Ishikawa (cell line): ENCODE data around the gene UBE2Q2.

Experiments used
- CEBPB ChIP-seq: IDR thresholded peaks from 2 replicates; pipeline ENCODE4 v1.6.1; 2012
- CREB1 ChIP-seq: IDR thresholded peaks from 2 replicates; pipeline ENCODE4 v1.6.1; 2012; ENCODE audit warnings: low read depth
- EGR1 ChIP-seq: IDR thresholded peaks from 2 replicates; pipeline ENCODE4 v1.6.1; 2012
- EP300 ChIP-seq: IDR thresholded peaks from 2 replicates; pipeline ENCODE4 v1.6.1; 2012; ENCODE audit warnings: borderline replicate concordance
- FOXM1 ChIP-seq: IDR thresholded peaks from 2 replicates; pipeline ENCODE4 v1.6.1; 2012; ENCODE audit warnings: low read depth, borderline replicate concordance
- NFIC ChIP-seq: IDR thresholded peaks from 2 replicates; pipeline ENCODE4 v1.6.1; 2012
- RAD21 ChIP-seq: IDR thresholded peaks from 2 replicates; pipeline ENCODE4 v1.6.1; 2012; ENCODE audit warnings: low read depth
- TAF1 ChIP-seq: IDR thresholded peaks from 2 replicates; pipeline ENCODE4 v1.6.1; 2012; ENCODE audit warnings: low read depth, mild to moderate bottlenecking
- TCF12 ChIP-seq: IDR thresholded peaks from 2 replicates; pipeline ENCODE4 v1.6.1; 2012; ENCODE audit warnings: low read depth
- TEAD4 ChIP-seq: IDR thresholded peaks from 2 replicates; pipeline ENCODE4 v1.6.1; 2012
- YY1 ChIP-seq: IDR thresholded peaks from 2 replicates; pipeline ENCODE4 v1.6.1; 2012; ENCODE audit warnings: low read depth
- ZBTB7A ChIP-seq: IDR thresholded peaks from 2 replicates; pipeline ENCODE4 v1.6.1; 2012; ENCODE audit warnings: low read depth
- TF ChIP-seq, protein P1 (sequence below): IDR thresholded peaks from 2 replicates; pipeline ENCODE4 v1.6.1; 2012
- TF ChIP-seq, protein P2 (sequence below): IDR thresholded peaks from 2 replicates; pipeline ENCODE4 v1.6.1; 2012
- TF ChIP-seq, protein P3 (sequence below): IDR thresholded peaks from 2 replicates; pipeline ENCODE4 v1.6.1; 2012; ENCODE audit warnings: low read depth, mild to moderate bottlenecking

UBE2Q2 gene

DNA sequence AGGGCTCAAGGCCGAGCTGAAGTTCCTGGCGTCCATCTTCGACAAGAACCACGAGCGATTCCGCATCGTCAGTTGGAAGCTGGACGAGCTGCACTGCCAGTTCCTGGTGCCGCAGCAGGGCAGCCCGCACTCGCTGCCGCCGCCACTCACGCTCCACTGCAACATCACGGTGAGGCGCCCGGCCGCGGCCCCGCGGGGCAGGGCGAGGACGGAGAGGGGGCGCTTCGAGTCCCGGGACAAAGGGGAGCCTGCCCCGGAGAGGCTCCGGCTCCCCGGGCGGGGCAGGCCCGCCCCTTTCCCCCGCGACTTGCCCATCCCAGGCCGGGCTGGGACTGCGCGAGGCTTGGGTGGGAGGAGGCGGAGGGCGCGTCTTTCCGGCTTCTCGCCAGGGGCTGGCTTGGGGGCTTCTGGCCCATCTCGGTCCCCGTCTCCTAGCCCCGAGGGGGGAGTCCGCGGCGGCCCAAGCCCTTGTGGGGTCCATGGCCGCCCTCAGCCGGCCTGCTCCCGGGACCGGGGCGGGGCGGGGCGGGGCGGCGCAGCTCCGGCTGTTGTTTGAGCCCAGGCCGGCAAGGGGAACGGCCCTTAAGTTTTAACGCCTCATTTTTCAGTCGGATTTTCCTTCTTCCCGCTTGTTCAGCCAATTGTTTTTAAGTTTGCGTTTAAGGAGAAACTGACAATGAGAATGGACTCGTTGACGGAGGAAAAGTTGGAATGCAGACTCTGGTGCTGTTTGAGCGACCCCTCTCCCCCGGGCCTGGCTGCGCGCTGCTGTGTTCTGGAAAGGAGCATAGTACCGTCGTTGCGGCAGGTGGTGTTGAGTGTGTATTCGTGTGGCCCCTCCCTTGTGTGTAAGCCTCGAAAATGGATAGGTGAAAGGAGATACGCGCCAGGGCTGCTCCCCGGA, 683 bp downstream of the UBE2Q2 start:
- TF ChIP-seq YY1 (peak; percentile 47), ZBTB7A (peak; percentile 83), TAF1 (peak; percentile 14; the same call in 1 of the 2 replicates), CEBPB (no peak), RAD21 (no peak), NFIC (no peak), TEAD4 (no peak), EGR1 (no peak)
- TF ChIP-seq, protein P1, sequence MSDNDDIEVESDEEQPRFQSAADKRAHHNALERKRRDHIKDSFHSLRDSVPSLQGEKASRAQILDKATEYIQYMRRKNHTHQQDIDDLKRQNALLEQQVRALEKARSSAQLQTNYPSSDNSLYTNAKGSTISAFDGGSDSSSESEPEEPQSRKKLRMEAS: peak; percentile 59; the same call in 1 of the 2 replicates

DNA sequence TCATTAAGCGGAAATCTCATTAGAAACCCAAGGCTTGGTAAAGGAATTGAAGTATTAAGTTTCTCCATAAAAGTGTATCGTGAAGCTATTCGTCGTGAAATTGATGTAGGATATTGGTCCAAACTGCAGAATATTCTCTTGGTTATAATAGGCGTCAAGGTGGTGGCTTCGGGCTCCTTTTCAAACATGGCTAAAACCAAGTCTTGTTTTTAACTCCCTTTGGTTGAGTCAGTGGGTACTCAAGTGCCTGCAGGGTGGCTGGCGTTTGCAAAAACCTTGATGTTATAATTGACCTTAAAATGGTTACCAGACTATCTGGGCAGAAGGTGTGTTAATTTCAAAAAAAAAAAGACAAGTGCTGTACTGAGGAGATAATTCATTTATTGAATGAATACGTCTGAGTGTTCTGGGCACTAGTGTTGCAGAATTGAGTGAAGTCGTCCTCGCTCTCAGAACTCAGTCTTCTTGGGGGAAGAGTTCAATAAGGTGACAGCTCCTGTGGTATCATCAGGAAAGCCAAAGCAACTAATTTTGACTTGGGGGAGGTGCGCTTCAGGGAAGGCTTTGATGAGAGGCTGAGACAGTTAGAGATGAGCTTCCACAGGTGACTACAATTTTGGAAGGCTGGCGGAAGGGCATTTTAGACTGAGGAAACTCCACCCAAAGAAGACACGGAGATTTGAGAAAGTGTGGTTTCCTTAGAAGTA, 1.5 kb downstream of the UBE2Q2 start:
- TF ChIP-seq CEBPB (no peak), YY1 (no peak), EGR1 (no peak), TAF1 (no peak), ZBTB7A (no peak)
- TF ChIP-seq, protein P2, sequence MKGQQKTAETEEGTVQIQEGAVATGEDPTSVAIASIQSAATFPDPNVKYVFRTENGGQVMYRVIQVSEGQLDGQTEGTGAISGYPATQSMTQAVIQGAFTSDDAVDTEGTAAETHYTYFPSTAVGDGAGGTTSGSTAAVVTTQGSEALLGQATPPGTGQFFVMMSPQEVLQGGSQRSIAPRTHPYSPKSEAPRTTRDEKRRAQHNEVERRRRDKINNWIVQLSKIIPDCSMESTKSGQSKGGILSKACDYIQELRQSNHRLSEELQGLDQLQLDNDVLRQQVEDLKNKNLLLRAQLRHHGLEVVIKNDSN: no peak
- TF ChIP-seq, protein P3, sequence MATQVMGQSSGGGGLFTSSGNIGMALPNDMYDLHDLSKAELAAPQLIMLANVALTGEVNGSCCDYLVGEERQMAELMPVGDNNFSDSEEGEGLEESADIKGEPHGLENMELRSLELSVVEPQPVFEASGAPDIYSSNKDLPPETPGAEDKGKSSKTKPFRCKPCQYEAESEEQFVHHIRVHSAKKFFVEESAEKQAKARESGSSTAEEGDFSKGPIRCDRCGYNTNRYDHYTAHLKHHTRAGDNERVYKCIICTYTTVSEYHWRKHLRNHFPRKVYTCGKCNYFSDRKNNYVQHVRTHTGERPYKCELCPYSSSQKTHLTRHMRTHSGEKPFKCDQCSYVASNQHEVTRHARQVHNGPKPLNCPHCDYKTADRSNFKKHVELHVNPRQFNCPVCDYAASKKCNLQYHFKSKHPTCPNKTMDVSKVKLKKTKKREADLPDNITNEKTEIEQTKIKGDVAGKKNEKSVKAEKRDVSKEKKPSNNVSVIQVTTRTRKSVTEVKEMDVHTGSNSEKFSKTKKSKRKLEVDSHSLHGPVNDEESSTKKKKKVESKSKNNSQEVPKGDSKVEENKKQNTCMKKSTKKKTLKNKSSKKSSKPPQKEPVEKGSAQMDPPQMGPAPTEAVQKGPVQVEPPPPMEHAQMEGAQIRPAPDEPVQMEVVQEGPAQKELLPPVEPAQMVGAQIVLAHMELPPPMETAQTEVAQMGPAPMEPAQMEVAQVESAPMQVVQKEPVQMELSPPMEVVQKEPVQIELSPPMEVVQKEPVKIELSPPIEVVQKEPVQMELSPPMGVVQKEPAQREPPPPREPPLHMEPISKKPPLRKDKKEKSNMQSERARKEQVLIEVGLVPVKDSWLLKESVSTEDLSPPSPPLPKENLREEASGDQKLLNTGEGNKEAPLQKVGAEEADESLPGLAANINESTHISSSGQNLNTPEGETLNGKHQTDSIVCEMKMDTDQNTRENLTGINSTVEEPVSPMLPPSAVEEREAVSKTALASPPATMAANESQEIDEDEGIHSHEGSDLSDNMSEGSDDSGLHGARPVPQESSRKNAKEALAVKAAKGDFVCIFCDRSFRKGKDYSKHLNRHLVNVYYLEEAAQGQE: no peak

DNA sequence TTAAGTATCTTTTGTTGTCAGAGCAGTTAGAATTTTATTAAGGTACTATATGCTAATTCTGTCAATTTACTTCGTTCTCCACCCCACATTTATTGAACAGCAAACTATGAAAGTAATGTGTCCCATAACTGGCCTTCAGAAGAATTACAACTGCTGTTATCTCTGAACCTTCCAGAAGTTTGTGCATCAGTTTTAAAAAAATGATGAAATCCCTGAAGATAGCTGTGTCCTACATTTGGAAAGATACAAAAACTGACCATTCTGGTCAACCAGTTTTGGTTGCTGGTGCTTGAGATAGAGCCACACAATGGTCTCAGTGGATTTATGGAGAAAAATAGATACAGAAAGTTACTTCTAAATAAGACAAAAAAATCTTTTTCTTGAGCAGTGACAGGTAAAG, 5.9 kb downstream of the UBE2Q2 start:
- no peak for TF ChIP-seq CREB1

DNA sequence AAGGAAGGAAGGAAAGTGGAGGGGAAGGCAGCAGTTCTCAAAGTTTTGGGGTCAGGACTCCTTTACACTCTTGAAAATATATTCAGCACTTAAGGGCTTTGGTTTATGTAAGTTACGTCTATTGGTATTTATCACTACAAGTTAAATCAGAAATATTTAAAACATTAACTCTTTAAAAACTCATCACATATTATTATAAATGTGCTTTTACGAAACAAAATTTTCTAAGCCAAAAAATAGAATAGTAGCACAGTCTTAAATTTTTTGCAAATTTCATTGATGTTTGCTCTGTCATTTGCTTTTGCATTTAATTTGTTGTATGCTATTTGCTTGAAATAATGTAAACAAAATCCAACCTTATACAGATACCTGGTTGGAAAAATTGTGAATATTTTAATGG, 7.5 kb downstream of the UBE2Q2 start:
- TF ChIP-seq TAF1: no peak

DNA sequence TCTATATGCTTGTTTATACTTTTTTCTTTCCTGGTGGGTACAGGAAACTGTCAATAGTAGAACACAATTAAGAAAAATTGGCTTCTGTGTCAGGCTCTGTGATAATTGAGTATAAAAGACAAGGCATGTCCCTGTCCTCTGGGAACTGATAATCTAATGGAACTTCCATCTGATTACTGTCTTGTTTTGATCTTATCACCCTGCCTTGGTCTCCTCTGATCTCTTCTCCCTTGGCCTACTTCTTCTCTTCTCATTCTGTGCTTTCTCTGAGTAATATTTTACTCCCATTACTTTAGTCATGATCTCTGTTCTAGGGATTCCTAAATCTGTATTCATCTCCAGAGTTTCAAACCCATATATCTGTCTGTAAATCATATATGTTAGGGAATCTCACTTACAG, 14.6 kb downstream of the UBE2Q2 start:
- TF ChIP-seq, protein P1: no peak
- TF ChIP-seq FOXM1 (no peak), YY1 (no peak), TCF12 (no peak), EGR1 (no peak), EP300 (no peak), CREB1 (no peak), TEAD4 (no peak), ZBTB7A (no peak), CEBPB (no peak)
- TF ChIP-seq, protein P3: no peak

DNA sequence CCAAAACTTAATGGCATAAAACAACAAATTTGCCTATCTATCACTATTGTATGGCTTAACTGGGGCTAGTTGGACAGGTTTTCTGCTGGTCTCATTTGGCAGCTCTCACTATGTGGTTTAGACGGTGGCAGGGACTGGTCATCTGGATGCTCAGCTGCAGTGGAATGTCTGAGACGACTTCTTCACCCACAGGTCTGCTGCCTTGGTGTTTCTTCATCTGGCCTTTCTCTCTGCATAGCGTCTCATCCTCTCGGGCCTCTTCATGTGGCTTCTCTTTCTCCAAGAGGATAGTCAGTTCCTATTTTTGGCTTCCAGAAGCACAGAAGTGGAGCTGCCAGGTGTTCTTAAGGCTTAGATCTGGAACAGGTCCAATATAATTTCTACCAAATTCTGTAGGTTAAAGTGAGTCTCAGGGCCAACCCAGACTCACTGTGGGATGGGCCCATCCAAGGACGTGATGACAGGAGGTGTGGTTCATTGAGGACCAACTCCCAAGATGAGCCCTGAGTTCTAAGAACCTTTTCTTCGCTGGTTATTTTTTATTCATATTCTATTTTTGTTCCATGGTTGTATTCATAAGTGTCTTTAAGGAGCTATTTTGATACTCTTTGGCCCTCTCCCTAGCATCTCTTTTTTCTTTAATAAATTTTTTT, 18.6 kb downstream of the UBE2Q2 start:
- no peak for TF ChIP-seq CEBPB
- TF ChIP-seq, protein P3: no peak
- TF ChIP-seq NFIC: no peak
- TF ChIP-seq YY1: no peak
- no peak for TF ChIP-seq RAD21
- TF ChIP-seq TEAD4: no peak
- TF ChIP-seq CREB1: no peak
- no peak for TF ChIP-seq TCF12
- no peak for TF ChIP-seq FOXM1
- no peak for TF ChIP-seq EGR1
- TF ChIP-seq ZBTB7A: no peak
- TF ChIP-seq, protein P2: no peak
- TF ChIP-seq, protein P1: no peak
- no peak for TF ChIP-seq EP300
- TF ChIP-seq TAF1: no peak
